Uterus (tissue), 4 donors: Measurements from ENCODE around the gene SAE1. TPM values are rescaled to one million over a fixed set of nuclear protein-coding genes. Genes with fewer than 3 reads are reported as not detected.
A peak's percentile ranks its signal among the peaks of the same experiment; 100 is the strongest.

ENCODE experiments used
- DNase-seq, 2 donors: peaks; one replicate each; pipeline ENCODE4 v3.0.0-alpha.2; 2019 to 2020
- H3K27ac ChIP-seq, 2 donors: fragments of 200-600 bp; sonication (generic); 1 replicate in 1 of 2; 2 replicates in 1 of 2; pipeline ENCODE4 v1.5.1; 2016 to 2018
- H3K27me3 ChIP-seq, 2 donors: fragments of 200-600 bp; sonication (generic); one replicate each; pipeline ENCODE4 v1.5.1; 2018 to 2019; ENCODE audit warnings: control low read depth in 1 of 2
- H3K36me3 ChIP-seq, 2 donors: fragments of 200-600 bp; sonication (generic); one replicate each; pipeline ENCODE4 v1.5.1; 2019; ENCODE audit warnings: control low read depth in 1 of 2
- H3K4me1 ChIP-seq, 2 donors: fragments of 200-600 bp; sonication (generic); one replicate each; pipeline ENCODE4 v1.5.1; 2018 to 2019; ENCODE audit warnings: control low read depth in 1 of 2
- H3K4me3 ChIP-seq, 2 donors: fragments of 200-600 bp; sonication (generic); 1 replicate in 1 of 2; 2 replicates in 1 of 2; pipeline ENCODE4 v1.5.1; 2018 to 2019; ENCODE audit warnings: mild to moderate bottlenecking in 1 of 2
- H3K9me3 ChIP-seq, 2 donors: fragments of 200-600 bp; sonication (generic); one replicate each; pipeline ENCODE4 v1.5.1; 2019; ENCODE audit warnings: control low read depth in 1 of 2
- POLR2A ChIP-seq, 2 donors: fragments of 450-650 bp; IDR thresholded peaks; one replicate each; pipeline ENCODE4 v1.6.1; 2016; ENCODE audit warnings: antibody characterized with exemption in 2 of 2, mild to moderate bottlenecking in 1 of 2, moderate library complexity in 1 of 2
- intact Hi-C: fragments of 100-400 bp; cut with DNase I; formaldehyde crosslinking; loops from one replicate; pipeline ENCODE4 v1.15.1; 2023; ENCODE audit warnings: low total_unique reads
- total RNA-seq, 4 donors: library from RNA; depleted of rRNA in 3 of 4; stranded (reverse); fragments of >200 nt in 3 of 4; gene quantifications; one replicate each; pipeline versions ENCODE4 v1.1.0 to v1.2.4, GENCODE V29; 2014 to 2023
- TF ChIP-seq, protein P1 (sequence below), 4 experiments: fragments of 200-600 bp in 2 of 4; fragments of 450-650 bp in 2 of 4; sonication (generic) in 2 of 4; IDR thresholded peaks; one replicate each; pipeline ENCODE4 v1.5.1; 2016 to 2019; ENCODE audit warnings: antibody characterized with exemption in 4 of 4, mild to moderate bottlenecking in 2 of 4, moderate library complexity in 1 of 4
- donor health status: DM: yes; HTN: yes; CAD: no.

Gene SAE1
- total RNA-seq, result 100 to 1,000 TPM in 1 of 4 donors, 10 to 100 TPM in 3; 17.6 to 144 (median 45.6) TPM

DNA sequence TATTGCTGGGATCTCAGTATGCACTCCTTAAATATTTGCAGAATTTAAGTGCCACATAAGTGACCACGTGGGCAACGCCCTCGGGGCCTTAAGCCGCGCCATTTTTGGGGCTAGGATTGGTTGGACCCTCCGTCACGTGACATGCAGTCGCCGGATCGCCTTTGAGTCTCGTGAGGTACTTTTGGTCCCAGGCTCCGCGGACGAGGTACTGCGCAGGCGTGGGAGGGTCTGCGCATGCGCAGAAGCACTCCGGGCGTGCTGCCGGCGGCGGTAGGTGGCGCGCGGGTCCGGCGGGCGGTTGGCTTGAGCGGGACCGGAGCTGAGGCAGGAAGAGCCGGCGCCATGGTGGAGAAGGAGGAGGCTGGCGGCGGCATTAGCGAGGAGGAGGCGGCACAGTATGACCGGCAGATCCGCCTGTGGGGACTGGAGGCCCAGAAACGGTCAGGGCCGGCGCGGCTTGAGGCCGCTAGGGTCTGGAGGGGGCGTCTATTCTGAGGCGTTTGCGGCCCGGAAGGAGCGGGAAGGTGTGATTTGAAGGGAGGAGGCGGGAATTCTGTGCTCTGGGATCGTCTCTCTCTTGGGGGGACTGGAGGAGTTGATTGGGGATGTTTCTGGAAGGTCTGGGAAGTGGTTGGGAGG lies at the start of gene SAE1:
Gene SAE1 (plus strand): TSS at position 247 of the 639 bp plus-strand sequence. CDS start 96 bp downstream, at position 343.
- Histone ChIP-seq H3K27ac (peak within 1 kb of the TSS; percentile 93 to 98), H3K36me3 (no peaks in the 10 kb centered on the region), H3K27me3 (no peaks in the 10 kb centered on the region), H3K4me1 (peaks cover 0 to 3% of the 10 kb centered on the region in 2 donors), H3K4me3 (peak within 1 kb of the TSS; percentile 67 to 96), H3K9me3 (no peaks in the 10 kb centered on the region)
- TF ChIP-seq POLR2A (IDR thresholded peaks at IDR 0.05), result peak; percentile 72 to 85
- TF ChIP-seq, protein P1, sequence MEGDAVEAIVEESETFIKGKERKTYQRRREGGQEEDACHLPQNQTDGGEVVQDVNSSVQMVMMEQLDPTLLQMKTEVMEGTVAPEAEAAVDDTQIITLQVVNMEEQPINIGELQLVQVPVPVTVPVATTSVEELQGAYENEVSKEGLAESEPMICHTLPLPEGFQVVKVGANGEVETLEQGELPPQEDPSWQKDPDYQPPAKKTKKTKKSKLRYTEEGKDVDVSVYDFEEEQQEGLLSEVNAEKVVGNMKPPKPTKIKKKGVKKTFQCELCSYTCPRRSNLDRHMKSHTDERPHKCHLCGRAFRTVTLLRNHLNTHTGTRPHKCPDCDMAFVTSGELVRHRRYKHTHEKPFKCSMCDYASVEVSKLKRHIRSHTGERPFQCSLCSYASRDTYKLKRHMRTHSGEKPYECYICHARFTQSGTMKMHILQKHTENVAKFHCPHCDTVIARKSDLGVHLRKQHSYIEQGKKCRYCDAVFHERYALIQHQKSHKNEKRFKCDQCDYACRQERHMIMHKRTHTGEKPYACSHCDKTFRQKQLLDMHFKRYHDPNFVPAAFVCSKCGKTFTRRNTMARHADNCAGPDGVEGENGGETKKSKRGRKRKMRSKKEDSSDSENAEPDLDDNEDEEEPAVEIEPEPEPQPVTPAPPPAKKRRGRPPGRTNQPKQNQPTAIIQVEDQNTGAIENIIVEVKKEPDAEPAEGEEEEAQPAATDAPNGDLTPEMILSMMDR (IDR thresholded peaks at IDR 0.05), result peak; percentile 69 to 92 (median 76)
- DNase-seq, result peak; percentile 93 to 95
- intact Hi-C loops, result no loop called here

DNA sequence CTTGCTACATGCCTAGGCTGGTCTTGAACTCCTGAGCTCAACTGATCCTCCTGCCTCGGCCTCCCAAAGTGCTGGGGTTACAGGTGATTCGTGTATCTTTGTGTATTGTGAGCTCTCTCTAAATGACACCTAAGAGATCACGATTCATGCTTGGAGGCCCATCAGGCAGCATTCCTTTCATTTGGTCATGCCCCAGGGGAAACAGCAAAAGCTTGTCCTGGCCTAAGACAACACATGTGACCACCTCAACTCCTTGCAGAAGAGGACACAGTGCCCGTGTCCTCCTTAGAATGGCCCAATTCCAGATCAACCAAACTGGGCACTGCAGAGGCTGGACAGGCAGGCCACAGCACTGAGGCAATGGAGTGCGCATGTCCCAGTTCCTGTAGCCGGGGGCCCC lies 49.5 kb upstream of the SAE1 start:
- no peaks in the 10 kb centered on the region for H3K4me1 ChIP-seq
- intact Hi-C loops, result no loop called here
- H3K9me3 ChIP-seq, result no peaks in the 10 kb centered on the region
- no peaks in the 10 kb centered on the region for H3K36me3 ChIP-seq
- no peak for TF ChIP-seq POLR2A (IDR thresholded peaks at IDR 0.05)
- TF ChIP-seq, protein P1 (IDR thresholded peaks at IDR 0.05), result no peak
- H3K4me3 ChIP-seq, result no peak overlapping the region
- DNase-seq, result no peak
- H3K27me3 ChIP-seq, result no peaks in the 10 kb centered on the region
- no peak overlapping the region for H3K27ac ChIP-seq

DNA sequence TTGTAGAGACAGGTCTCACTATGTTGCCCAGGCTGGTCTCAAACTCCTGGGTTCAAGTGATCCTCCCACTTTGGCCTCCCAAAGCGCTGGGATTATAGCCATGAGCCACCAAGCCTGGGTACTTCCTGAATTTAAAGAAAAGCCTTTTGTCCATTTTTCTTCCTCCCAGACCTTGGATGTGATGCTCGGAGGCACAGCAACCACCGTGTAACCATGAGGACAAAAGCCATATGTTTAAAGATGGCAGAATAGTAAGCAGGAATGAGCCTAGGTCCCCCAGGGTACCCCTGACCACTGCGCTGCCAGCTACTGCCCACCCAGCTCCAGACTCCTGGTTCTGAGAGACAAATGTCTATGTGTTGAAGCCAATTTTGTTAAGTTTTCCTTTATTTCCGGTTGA lies 48.1 kb upstream of the SAE1 start:
- Histone ChIP-seq H3K9me3 (no peaks in the 10 kb centered on the region), H3K4me1 (no peaks in the 10 kb centered on the region), H3K36me3 (no peaks in the 10 kb centered on the region), H3K4me3 (no peak overlapping the region), H3K27ac (no peak overlapping the region), H3K27me3 (no peaks in the 10 kb centered on the region)
- no peak for DNase-seq
- intact Hi-C loops, result no loop called here
- no peak for TF ChIP-seq POLR2A (IDR thresholded peaks at IDR 0.05)
- TF ChIP-seq, protein P1 (IDR thresholded peaks at IDR 0.05), result no peak

DNA sequence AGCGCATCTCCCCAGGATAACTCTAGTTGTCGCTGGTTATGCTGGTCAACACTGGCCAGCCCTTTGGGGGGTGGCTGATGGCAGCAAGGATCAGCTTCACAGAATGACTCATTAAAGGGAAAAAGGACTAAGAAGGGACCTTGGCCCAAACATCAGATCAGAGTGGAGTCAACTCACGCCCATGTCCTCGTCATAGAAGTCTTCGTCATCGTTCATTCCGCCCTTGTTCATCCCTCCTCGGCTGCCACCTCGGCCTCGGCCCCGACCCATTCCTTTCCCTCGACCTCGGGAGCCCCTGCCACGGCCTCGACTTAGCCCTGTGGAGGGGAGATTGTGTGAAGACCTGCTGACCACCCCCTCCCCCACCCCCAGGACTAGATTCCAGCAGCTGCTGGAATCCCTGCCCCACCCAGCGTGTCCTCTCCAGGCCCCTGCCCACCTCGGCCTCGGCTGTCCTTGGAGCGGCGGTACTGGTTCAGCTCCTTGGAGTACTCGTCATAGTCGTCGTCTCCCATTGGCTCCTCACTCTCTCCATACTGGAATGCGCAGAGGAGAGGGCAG lies 45.7 kb upstream of the SAE1 start:
- Histone ChIP-seq H3K4me3 (no peak overlapping the region), H3K4me1 (no peaks in the 10 kb centered on the region), H3K27ac (no peak overlapping the region), H3K27me3 (no peaks in the 10 kb centered on the region), H3K36me3 (no peaks in the 10 kb centered on the region), H3K9me3 (no peaks in the 10 kb centered on the region)
- intact Hi-C loops, result no loop called here
- DNase-seq, result no peak
- no peak for TF ChIP-seq POLR2A (IDR thresholded peaks at IDR 0.05)
- TF ChIP-seq, protein P1 (IDR thresholded peaks at IDR 0.05), result no peak

- intact Hi-C loops, result no loop called here
- H3K36me3 ChIP-seq, result no peaks in the 10 kb centered on the region
- no peak overlapping the region for H3K27ac ChIP-seq
- H3K27me3 ChIP-seq, result no peaks in the 10 kb centered on the region
- no peak for TF ChIP-seq POLR2A (IDR thresholded peaks at IDR 0.05)
- TF ChIP-seq, protein P1 (IDR thresholded peaks at IDR 0.05), result no peak
- DNase-seq, result no peak
- no peaks in the 10 kb centered on the region for H3K4me1 ChIP-seq
- no peak overlapping the region for H3K4me3 ChIP-seq
- H3K9me3 ChIP-seq, result no peaks in the 10 kb centered on the region
Measured at GRCh38 chr19:47086280-47086679, 44.4 kb upstream of the SAE1 start.
